WI38 (cell line): ENCODE measurements around the gene NCKIPSD.

ENCODE experiments used
- H3K4me3 ChIP-seq: 2 replicates; pipeline ENCODE4 v1.5.1; 2011; ENCODE audit warnings: low read depth, mild to moderate bottlenecking, control low read depth, low read length
- CTCF ChIP-seq: IDR thresholded peaks from 2 replicates; pipeline ENCODE4 v1.5.1; 2012; ENCODE audit warnings: low read depth, mild to moderate bottlenecking, control low read depth, low read length

NCKIPSD gene

DNA sequence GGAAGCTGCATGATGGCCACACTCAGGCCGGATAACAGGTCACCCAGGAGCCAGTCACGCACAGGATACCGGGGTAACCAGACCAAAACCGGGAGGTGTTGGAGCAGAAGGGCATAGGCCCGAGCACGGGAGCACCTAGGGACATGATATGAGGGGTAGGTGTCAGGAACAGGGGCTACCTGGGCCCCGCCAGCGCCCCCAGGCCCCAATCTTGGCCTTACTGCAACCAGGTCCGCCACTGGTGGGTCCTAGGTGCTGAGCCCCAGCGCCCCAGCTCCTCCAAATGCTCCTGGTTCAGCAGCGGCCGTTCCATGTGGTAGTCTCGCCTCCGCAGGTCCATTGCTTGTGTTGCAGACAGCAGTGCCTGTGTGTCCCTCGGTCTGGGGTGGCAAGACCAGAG lies 52.5 kb downstream of the NCKIPSD start:
- H3K4me3 ChIP-seq: no peak overlapping the region
- TF ChIP-seq CTCF: no peak

- no peak overlapping the region for H3K4me3 ChIP-seq
- no peak for TF ChIP-seq CTCF
These were observed 53.9 kb downstream of the NCKIPSD start for GRCh38 chr3:48631516-48632448.

DNA sequence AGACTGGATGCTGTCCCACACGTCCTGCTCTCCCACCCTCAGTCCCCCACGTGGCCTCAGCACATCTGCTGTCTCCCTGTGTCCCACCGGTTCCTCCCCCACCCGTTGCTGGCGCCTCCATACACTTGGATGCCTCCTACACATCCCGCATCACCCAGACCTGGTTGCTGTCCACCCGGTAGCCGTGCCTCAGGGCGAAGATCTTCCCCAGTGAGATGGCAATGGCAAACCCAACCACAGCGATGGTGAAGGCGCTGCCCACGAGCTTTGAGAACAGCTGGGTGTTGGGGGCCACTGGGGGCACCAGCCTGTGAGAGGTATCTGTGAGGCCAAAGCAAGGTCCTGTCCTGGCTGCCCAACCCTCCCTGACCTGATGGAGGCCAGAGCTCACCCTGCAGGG lies 54.9 kb downstream of the NCKIPSD start:
- H3K4me3 ChIP-seq: no peak overlapping the region
- TF ChIP-seq CTCF: no peak

GRCh38 chr3:48630407-48630806 lies 55.3 kb downstream of the NCKIPSD start:
- no peak for TF ChIP-seq CTCF

GRCh38 chr3:48629894-48630293 lies 55.8 kb downstream of the NCKIPSD start:
- no peak overlapping the region for H3K4me3 ChIP-seq
- TF ChIP-seq CTCF: no peak

More at GRCh38 chr3:48630407-48630806, 55.3 kb downstream of the NCKIPSD start:
- no peak overlapping the region for H3K4me3 ChIP-seq

DNA sequence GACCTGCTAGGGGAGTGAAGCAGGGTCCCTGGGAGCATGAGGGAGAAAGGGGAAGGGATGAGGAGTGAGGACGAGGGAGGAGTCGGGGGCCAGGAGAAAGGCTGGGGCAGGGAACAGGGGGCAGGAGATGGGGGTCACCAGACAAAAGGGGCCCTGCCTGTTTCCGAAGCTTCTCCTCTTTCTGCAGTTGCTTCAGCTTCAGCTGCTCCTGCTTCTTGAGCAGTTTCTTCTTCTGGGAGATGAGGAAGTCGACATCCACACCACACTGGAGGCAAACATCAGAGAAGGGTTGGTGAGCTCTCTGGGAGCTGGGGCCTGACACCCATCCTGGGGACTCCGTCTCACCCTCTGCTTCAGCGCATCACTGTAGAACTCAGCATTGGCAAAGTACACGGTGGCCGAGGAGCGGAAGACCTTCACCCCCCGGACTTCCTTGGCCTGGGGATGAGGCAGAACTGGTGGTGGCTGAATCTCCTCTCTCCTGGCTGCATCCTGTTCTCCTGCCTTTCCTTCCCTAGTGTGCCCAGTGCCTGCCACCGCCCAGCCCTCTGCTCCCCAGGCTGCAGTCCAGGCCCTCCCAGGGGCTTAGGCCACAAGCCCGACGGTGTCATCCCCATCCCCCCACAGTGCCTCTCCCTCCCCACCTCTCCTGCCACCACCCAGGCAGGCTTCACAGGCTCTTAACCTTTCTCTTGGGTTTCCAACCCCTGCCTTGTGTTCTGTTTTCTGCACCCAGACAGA lies 57.3 kb downstream of the NCKIPSD start:
- TF ChIP-seq CTCF: no peak

GRCh38 chr3:48625600-48625999 lies 60.1 kb downstream of the NCKIPSD start:
- no peak overlapping the region for H3K4me3 ChIP-seq
- no peak for TF ChIP-seq CTCF

More for the DNA sequence above, 57.3 kb downstream of the NCKIPSD start:
- H3K4me3 ChIP-seq: no peak overlapping the region
